Amygdala (tissue), 56 donors: ENCODE results near the gene ARHGAP22.
A peak's percentile ranks its signal among the peaks of the same experiment; 100 is the strongest.

Source experiments
- DNase-seq, 56 donors: peaks; one replicate each; lab custom pipeline; 2025; lab: John Stamatoyannopoulos, UW

The ARHGAP22 gene

GRCh38 chr10:48634198-48634983, 29.5 kb upstream of the ARHGAP22 start:
- peak in 24 of 56 donors; percentile 25 to 68 (median 36) for DNase-seq

DNA sequence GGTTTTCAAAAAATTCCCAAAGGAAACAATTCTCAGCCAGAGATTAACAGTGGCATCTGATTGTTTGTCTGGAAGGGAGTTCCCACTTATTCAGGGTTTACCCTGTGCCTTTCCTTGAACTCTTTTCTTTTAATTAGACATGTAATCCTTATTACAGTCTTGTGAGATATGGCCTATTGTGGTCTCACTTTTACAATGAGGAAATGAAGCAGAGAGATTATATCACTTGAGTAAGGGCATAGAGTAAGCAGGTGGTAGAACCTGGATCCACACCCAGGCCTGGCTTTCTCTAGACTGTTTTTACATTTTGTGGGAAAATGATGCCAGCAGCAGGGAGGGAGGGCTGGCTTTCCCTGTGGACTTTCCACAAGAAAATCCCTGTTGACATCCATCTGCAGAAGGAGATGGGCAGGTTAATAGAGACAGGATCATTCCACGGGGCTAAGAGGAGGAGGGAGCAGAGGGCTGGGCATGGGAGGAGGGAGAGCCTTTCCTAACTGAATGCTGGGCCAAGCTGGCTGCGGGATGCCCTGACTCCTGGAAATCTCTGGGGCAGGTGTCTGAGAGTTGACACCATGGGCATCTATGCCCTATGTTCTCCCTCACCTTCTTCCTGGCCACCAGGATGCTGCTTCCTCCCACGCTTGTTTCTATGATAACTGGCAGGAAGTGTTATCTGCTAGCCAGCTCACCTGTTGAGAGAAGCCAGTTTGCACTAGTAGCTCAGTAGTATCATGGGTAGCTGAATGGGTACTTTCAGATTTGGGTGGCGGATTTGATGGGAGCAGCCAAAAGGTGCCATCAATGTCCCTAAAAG, 28.7 kb upstream of the ARHGAP22 start:
- no peak for DNase-seq

- DNase-seq: no peak
Observed at GRCh38 chr10:48632166-48632565, 27.3 kb upstream of the ARHGAP22 start.

DNA sequence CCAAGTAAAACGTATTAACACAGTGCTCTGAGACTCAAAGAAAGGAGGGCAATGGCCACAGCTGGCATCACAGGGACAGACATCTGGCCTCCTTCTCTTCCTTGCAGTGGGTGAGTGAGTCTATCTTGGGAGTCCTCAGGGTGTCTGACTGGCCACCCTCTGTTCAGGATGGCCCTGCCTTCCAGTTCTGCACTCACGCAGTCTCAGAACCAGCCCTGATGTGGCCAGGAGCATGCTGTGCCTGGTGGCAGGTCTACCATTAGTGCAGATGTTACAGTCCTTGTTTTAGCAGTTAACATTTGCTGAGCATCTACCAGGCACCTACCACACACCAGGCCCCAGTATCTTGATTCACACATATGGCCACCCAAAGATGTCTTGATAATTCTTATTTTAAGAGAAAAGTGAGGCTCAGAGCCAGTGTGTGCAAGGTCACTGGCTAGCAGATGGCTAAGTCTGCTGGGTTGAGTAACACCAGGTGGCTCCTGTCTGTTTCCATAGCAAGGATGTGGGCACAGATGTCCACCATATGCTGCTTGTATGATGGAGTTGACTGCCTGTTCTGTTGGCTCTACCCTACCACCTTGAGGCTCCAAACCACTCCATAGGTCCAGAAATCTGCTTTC, 23.2 kb upstream of the ARHGAP22 start:
- DNase-seq: no peak

GRCh38 chr10:48626986-48627731, 22.3 kb upstream of the ARHGAP22 start:
- DNase-seq: no peak

- no peak for DNase-seq
Observed at GRCh38 chr10:48626447-48626846, 21.6 kb upstream of the ARHGAP22 start.

DNA sequence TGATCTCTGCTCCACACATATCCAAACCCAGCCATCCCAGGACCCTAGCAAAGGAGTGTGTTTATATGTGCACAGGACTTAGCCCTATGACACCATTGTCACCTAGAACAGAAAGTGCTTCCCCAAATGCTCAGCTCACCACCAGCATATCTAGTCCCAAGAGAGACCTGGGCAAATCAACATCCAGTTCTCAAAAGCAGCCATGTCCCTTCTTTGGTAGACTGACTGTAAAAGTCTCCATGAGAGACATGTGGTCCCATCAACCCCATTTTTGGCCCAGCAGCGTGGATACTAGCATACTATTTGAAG, 20.9 kb upstream of the ARHGAP22 start:
- no peak for DNase-seq

DNA sequence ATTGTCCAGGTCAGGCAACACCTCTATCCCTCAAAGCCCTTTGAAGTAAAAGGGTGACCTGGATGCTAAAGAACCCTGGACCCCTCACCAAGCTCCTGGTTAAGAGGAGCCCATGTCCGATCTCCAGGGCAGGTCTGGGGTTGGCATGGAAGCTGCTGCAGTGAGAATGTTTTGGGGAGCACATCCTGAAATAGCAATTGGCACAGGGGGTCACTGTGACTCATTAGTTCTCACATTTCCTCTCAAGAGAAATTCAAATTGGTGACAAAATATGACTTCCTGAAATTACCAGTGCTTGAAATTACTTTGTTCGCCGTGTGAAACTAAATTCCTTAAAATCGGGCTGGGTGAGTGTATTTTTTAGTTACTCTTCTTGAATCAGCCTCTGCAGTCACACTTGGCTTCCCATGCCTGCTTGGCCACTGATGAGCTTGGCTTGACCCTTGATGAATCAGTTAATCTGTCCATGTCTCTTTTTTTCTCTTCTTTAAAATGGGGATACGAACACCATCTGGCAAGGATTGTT, 18.8 kb upstream of the ARHGAP22 start:
- no peak for DNase-seq

- DNase-seq: no peak
Observed at GRCh38 chr10:48623009-48623408, 18.1 kb upstream of the ARHGAP22 start.

- no peak for DNase-seq
Observed at GRCh38 chr10:48620719-48621118, 15.8 kb upstream of the ARHGAP22 start.

DNA sequence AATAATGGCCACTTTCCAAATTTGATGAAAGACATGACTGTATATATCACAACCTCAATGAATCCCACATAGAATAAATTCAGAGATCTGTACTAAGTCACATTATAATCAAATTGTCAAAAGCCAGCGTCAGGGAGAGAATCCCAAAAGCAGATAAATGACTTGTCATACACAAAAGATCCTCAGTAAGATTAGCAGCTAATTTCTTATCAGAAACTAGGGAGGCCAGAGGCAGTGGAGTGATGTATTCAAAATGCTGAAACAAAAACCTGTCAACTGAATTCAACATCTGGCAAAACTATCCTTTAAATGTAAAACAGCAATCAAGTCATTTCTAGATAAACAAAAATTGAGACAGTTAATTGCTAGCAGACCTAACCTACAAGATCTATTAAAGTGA, 11.6 kb upstream of the ARHGAP22 start:
- DNase-seq: no peak

GRCh38 chr10:48614481-48615390, 9.9 kb upstream of the ARHGAP22 start:
- no peak for DNase-seq

DNA sequence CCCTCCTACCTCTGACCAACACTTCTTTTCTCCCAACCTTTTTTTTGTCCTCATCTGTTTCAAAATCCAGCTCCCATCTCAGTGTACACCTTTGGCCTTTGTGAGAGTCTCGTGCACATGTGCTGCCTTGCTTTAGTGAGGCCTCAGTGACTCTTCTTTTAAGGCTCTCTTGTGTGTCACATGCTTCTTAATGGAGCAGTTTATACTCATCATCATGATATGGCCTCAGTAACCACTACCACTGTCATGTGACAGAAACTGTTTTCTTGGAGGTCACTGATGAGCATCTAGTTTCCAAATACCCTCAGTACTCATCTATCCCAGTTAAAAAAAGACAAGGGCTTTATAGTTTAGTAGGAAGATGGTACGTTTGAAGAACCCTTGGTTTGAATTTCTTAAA, 8.1 kb upstream of the ARHGAP22 start:
- no peak for DNase-seq

DNA sequence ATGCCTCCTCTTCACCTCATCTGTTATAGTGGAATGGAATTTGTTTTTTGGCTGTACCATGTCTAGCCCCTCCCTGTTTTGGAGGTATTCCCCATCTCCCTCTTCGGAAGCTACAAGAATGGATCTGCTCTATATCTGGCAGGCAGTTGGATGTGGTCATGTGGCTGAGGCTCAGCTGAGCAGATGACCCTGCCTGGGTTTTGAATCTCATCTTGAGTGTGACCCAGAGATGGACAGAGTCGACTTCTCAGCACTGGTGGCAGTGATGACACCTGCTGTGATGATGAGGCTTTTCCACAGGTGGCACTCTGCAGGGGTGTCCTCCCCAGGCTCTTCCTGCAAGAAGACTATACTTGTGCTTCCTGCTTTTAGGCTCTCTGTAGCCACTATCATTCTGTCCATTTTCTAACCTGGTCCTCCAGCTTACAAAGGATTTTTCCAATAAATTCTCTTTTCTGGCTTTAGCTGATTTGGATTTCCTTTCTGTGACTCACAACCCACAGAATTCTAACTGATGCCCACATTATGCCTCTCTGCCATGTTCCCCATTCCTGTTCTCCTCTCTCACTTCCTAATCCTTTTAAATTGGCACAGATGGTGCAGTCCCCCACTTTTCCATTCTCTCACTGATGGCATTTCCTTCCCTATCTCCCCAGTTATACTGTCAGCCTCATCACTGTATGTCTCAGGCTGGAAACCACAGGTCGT, 7.5 kb upstream of the ARHGAP22 start:
- DNase-seq: no peak

- no peak for DNase-seq
Observed at GRCh38 chr10:48611133-48611532, 6.3 kb upstream of the ARHGAP22 start.

GRCh38 chr10:48610585-48611093, 5.8 kb upstream of the ARHGAP22 start:
- no peak for DNase-seq

DNA sequence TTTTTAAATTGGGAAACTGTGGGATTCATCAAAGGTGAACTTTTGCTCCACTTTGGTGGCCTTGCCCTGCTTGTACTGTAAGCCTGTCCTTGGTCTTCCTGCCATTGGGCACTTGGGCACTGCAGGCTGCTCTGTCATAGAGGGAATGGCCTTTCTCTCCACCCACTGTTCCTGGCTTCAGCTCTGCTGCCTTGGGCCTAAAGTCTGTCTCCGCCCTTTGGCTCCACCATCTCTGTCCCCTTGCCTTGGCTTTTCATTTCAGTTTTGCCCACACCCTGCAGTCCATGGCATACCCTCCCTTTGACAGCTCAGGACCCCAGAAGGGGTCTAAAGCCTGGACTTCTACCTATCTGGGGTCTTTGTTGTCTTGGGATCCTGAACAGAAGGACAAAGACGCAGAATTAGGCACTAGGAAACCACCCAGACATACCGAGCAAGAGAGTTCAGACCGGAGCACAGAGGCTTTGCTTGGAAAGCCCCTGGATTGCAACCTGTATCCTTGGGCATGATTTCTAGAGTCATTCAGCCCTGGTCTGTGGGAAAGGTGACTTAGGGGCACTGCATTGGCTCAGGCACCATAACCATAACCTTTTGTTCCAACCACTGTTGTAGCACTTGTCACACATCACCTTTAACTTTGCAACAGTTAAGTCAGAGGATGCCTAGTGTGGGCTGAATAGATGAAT, 5.2 kb upstream of the ARHGAP22 start:
- no peak for DNase-seq

GRCh38 chr10:48609441-48609840, 4.6 kb upstream of the ARHGAP22 start:
- no peak for DNase-seq
